Activated T-helper 1 cell treated with Interleukin-2 at 50 U/mL for 16 hours (primary cell): Measurements from ENCODE around the gene MED15.
A peak's percentile ranks its signal among the peaks of the same experiment; 100 is the strongest.
"Not testable (repeated sequence)": the region's sequence is repeated elsewhere in the genome, so short reads cannot be mapped to it uniquely, and the experiment has no call there.

ENCODE experiments used
- DNase-seq: peaks from one replicate; pipeline ENCODE4 v3.0.0-alpha.2; 2020; ENCODE audit warnings: low read depth

Gene MED15

GRCh38 chr22:20484948-20485683 is 22.3 kb upstream of the MED15 start:
- no peak for DNase-seq

GRCh38 chr22:20486229-20486628 is 21.2 kb upstream of the MED15 start:
- no peak for DNase-seq

- no peak for DNase-seq
Measured at GRCh38 chr22:20487715-20488114, 19.7 kb upstream of the MED15 start.

GRCh38 chr22:20488946-20489345 is 18.5 kb upstream of the MED15 start:
- DNase-seq: no peak

- DNase-seq: no peak
Measured at GRCh38 chr22:20490183-20490940, 17.0 kb upstream of the MED15 start.

- no peak for DNase-seq
Measured at GRCh38 chr22:20490941-20491307, 16.5 kb upstream of the MED15 start.

- DNase-seq: no peak
Measured at GRCh38 chr22:20491346-20491745, 16.1 kb upstream of the MED15 start.

GRCh38 chr22:20494978-20495860 is 12.2 kb upstream of the MED15 start, which contains the start of gene KLHL22:
Gene KLHL22, minus strand, starts transcription at chr22:20495795. Its CDS starts 6,584 bp downstream, at chr22:20489211.
- no peak for DNase-seq

GRCh38 chr22:20495861-20496681 is 11.3 kb upstream of the MED15 start:
- peak; percentile 90 for DNase-seq

GRCh38 chr22:20497426-20497825 is 10.0 kb upstream of the MED15 start:
- DNase-seq: no peak

- no peak for DNase-seq
Measured at GRCh38 chr22:20498913-20499312, 8.5 kb upstream of the MED15 start.

GRCh38 chr22:20499769-20500168 is 7.6 kb upstream of the MED15 start:
- DNase-seq: no peak

- DNase-seq: no peak
Measured at GRCh38 chr22:20503816-20504215, 3.6 kb upstream of the MED15 start.

- not testable (repeated sequence) for DNase-seq
Measured at GRCh38 chr22:20504293-20504922, 3.0 kb upstream of the MED15 start.

- no peak for DNase-seq
Measured at GRCh38 chr22:20506543-20507252, 712 bp upstream of the MED15 start.

GRCh38 chr22:20508067-20508755 is 801 bp downstream of the MED15 start:
- DNase-seq: not testable (repeated sequence)

- DNase-seq: no peak
Measured at GRCh38 chr22:20508815-20509271, 1.4 kb downstream of the MED15 start.

GRCh38 chr22:20509344-20510047 is 2.1 kb downstream of the MED15 start:
- no peak for DNase-seq
